ENCODE data around the gene STON1.

Gene STON1

DNA sequence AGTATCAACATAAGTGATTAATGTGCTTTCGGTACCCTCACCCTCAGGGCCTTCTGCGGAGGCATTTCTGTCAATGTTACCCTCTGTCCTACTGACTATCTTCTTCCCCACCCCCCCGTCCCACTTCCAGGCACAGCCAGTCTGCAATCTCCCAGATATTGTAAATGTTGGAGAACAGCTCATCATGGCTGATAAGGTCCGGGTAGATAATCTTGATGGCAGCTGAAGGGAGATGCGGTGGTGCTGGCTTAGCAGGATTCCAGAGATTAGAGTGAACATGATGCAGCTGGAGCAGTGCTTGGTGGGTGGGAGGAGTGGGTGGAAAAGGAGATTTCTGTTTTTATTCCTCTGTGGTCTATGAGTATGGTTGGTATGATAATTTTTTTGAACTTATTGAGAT is 103.2 kb downstream of the STON1 start:
- no peaks in the 10 kb centered on the region for H3K4me1 Mint-ChIP-seq (ENCODE audit: low read depth)
- no peaks in the 10 kb centered on the region for H3K27me3 Mint-ChIP-seq
- no peak overlapping the region for H3K27ac Mint-ChIP-seq
- intact Hi-C loops (cut with micrococcal nuclease), result no loop called here
- H3K36me3 Mint-ChIP-seq (ENCODE audit: low read depth), result no peaks in the 10 kb centered on the region
- no peaks in the 10 kb centered on the region for H3K9me3 Mint-ChIP-seq
- H3K4me3 Mint-ChIP-seq, result no peak overlapping the region

DNA sequence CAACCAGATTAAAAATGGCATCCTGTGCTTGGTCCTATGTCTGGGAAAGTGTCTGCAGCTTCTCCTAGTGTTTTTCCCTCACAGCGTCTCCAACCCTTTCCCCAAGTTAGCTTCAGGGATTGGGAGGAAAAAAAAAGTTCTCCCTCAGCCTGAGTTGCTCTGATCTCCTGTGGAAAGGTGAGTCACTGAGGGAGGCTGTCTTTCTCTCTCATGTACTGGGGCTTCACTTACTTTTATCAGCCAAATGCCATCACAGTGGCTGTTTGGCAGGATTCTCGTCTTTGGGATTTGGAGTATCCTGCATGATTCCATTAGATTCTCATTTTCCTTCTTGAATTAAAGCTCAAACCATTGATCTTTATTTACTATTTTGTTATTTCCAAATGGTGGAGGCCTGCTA is 105.8 kb downstream of the STON1 start:
- intact Hi-C loops (cut with micrococcal nuclease), result no loop called here

DNA sequence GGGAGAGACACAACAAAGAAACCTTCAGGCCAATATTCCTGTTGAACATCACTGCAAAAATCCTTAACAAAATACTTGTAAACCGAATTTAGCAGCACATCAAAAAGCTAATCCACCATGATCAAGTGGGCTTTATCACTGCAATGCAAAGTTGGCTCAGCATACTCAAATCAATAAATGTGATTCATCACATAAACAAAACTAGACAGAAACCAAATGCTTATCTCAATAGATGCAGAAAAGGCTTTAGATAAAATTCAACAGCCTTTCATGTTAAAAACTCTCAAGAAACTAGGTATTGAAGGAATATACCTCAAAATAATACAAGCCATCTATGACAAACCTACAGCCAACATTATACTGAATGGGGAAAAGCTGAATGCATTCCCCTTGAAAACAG is 108.3 kb downstream of the STON1 start:
- no peaks in the 10 kb centered on the region for H3K36me3 Mint-ChIP-seq (ENCODE audit: low read depth)
- no peaks in the 10 kb centered on the region for H3K4me1 Mint-ChIP-seq (ENCODE audit: low read depth)
- H3K27me3 Mint-ChIP-seq, result no peaks in the 10 kb centered on the region
- intact Hi-C loops (cut with micrococcal nuclease), result no loop called here
- H3K27ac Mint-ChIP-seq, result no peak overlapping the region
- H3K4me3 Mint-ChIP-seq, result no peak overlapping the region
- H3K9me3 Mint-ChIP-seq, result no peaks in the 10 kb centered on the region

More for the DNA sequence above, 105.8 kb downstream of the STON1 start:
- H3K4me3 Mint-ChIP-seq, result no peak overlapping the region
- H3K4me1 Mint-ChIP-seq (ENCODE audit: low read depth), result no peaks in the 10 kb centered on the region
- H3K9me3 Mint-ChIP-seq, result no peaks in the 10 kb centered on the region
- no peaks in the 10 kb centered on the region for H3K36me3 Mint-ChIP-seq (ENCODE audit: low read depth)
- no peak overlapping the region for H3K27ac Mint-ChIP-seq
- no peaks in the 10 kb centered on the region for H3K27me3 Mint-ChIP-seq

Measured in dendritic cell treated with granulocyte-macrophage colony-stimulating factor and Interleukin-4, amounts not matched to agents 40 ng/mL and 50 ng/mL, for 4 days (primary cell).